GM21619 (cell line): Measurements from ENCODE around the gene CTAGE6.
"Not testable (repeated sequence)": the region's sequence is repeated elsewhere in the genome, so short reads cannot be mapped to it uniquely, and the experiment has no call there.

Source experiments
- ATAC-seq: cut with Tn5 transposase; IDR thresholded peaks from one replicate; pipeline ENCODE4 v1.9.1; 2021; ENCODE audit not compliant: unreplicated experiment

The CTAGE6 gene

DNA sequence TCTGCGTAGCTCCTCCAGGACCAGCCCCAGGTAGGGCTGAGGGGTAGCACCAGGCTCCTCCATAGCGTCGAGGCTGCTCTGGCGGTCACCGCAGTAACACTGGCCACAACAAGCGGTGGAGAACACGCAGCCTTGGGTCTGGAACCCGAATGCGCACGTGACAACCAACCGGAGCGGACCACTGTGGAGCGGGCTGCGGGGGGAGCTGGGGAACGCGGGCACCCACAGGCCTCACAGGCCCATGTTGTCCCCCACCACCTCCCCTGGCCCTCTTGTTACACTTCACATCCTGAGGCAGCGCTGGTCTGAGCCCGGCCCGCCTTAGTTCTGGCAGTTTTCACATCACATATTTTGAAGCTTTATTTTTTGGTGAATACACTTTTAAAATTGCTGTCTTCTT, at the start of gene CTAGE6:
TSS of gene CTAGE6 (minus strand) at position 101 of the 400 bp plus-strand sequence. CDS start at position 63, 38 bp downstream.
- ATAC-seq, result not testable (repeated sequence)

- not testable (repeated sequence) for ATAC-seq
Measured at GRCh38 chr7:143806664-143807071, 49.2 kb upstream of the CTAGE6 start.

GRCh38 chr7:143797896-143798290, 40.4 kb upstream of the CTAGE6 start:
- not testable (repeated sequence) for ATAC-seq

- ATAC-seq, result not testable (repeated sequence)
Measured at GRCh38 chr7:143797119-143797895, 39.8 kb upstream of the CTAGE6 start.

DNA sequence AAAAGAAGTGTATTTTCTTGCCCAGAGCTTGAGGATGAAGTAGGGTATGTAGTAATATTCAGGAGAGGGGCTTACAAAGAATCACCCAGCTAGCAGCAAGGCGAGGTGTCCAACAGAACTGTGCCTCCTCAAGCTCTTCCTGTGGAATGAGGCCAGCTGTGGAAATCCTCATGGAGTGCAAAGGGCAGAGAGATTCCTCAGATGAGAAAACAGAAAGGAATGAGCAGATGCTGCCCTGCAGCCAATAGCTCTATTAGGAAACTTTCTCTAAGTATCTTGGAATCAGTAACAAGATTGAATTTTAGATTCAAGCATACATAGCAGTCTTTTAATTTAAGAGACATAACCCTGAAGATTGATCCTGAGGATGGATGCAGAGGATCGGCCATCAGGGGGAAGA, 38.2 kb upstream of the CTAGE6 start:
- ATAC-seq, result not testable (repeated sequence)

GRCh38 chr7:143792633-143793032, 35.1 kb upstream of the CTAGE6 start:
- not testable (repeated sequence) for ATAC-seq

- not testable (repeated sequence) for ATAC-seq
Measured at GRCh38 chr7:143785415-143786182, 28.1 kb upstream of the CTAGE6 start.

- not testable (repeated sequence) for ATAC-seq
Measured at GRCh38 chr7:143779591-143779990, 22.1 kb upstream of the CTAGE6 start.

GRCh38 chr7:143772738-143773468, 15.4 kb upstream of the CTAGE6 start:
- ATAC-seq, result not testable (repeated sequence)

DNA sequence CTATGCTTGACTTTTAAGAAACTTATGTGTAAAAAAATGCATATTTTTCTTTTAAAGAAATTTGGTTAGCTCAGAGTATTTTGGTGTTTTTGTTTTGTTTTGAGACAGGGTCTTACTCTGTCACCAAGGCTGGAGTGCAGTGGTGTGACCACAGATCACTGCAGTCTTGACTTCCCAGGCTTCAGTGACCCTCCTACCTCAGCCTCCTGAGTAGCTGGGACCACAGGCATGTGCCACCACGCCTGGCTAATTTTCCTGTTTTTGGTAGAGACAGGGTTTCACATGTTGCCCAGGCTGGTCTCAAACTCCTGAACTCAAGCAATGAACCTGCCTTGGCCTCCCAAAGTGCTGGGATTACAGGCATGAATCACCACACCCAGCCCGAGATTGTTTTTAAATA, 10.0 kb upstream of the CTAGE6 start:
- ATAC-seq, result not testable (repeated sequence)

DNA sequence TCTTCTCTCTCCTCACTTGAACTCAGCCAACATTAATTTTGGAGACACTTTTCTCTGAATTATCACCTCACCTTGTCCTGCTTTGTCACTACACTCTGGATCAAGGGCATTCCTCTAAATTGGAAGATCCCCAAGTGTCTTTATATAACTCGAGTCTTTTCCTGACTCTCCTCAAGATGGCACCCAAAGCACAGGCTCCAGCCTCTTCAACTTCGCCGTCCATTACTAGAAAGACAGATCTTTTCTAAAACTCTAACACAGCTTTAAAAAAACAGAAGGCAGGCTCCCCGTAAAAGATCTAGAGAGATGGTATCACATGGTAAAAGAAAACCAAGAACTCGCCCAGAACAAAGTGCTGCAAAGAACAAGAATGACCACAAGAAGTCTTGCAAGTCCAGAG, 8.2 kb upstream of the CTAGE6 start:
- not testable (repeated sequence) for ATAC-seq

GRCh38 chr7:143763065-143763464, 5.6 kb upstream of the CTAGE6 start:
- ATAC-seq, result not testable (repeated sequence)

DNA sequence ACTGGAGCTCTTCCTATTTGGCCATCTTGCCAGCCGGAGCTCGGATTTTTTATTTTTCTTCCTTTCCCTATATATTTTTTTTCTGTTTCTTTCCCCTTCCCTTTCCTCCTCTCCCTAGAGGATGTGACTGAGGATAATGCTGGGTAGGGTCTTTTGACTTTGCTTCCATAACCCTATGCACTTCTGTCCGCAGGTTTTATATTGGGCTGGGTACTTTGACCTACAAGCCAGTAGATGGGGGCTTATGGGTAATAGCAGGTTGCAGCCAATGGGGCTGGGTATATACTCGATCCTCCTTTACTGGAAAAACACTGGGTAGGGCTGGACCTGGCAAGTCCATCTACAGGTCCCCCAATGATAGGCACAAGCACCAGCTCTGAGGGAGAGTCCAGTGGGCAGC, 12.2 kb downstream of the CTAGE6 start:
- not testable (repeated sequence) for ATAC-seq

- peak; percentile 66 for ATAC-seq
Measured at GRCh38 chr7:143737037-143737819, 20.3 kb downstream of the CTAGE6 start.

GRCh38 chr7:143735962-143736361, 21.5 kb downstream of the CTAGE6 start:
- ATAC-seq, result no peak

- no peak for ATAC-seq
Measured at GRCh38 chr7:143733876-143734275, 23.6 kb downstream of the CTAGE6 start.

DNA sequence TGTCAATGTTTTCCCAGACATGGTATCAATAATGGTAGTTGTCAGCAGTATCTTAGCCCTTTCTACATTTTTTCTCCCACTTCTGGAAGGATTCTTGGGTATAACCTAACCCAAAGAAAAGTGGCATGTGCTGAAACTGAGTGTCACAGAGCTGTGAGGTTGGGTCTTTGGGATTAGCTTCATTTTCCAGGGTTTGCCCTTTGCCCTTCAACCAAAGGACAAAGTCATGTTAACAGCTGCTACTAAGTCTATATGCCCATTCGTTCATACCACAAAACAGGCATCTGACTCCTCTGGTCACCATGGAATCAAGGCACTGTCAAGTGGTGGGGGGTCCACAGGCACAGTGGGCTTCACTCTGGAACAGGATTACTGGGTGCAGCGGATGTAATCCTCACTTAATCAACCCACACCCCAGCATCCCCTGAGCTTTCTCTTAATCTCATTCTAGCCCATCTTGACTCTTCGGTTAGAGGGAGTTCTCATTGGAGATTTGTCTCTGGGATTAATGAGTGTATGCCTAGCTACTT, 29.1 kb downstream of the CTAGE6 start:
- no peak for ATAC-seq

- peak; percentile 76 for ATAC-seq
Measured at GRCh38 chr7:143727561-143727960, 29.9 kb downstream of the CTAGE6 start.

GRCh38 chr7:143726143-143726542, 31.4 kb downstream of the CTAGE6 start:
- ATAC-seq, result not testable (repeated sequence)

DNA sequence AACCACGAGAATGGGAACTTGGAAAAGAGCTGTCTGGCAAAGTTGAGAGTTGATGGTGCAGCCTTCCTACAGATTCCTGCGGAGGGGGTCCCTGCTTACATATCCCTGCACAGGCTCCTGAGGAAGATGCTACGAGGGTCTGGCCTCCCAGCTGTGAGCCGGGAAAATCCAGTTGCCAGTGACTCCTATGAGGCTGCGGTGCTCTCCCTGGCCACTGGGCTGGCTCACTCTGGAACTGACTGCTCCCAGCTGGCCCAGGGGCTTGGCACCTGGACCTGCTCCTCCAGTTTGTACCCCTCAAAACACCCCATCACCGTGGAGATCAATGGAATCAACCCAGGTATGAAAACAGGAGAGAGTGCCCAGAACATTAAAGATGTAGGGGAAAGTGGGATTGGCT, 37.2 kb downstream of the CTAGE6 start:
- not testable (repeated sequence) for ATAC-seq
